Eye (tissue), 1 donor: ENCODE measurements around the gene PINK1.

Experiments used
- DNase-seq: peaks from one replicate; pipeline ENCODE4 v3.0.0-alpha.2; 2015

The PINK1 gene

GRCh38 chr1:20611652-20612051, 21.6 kb upstream of the PINK1 start:
- DNase-seq: no peak

GRCh38 chr1:20612221-20612746, 21.0 kb upstream of the PINK1 start:
- DNase-seq: no peak

GRCh38 chr1:20614131-20614579, 19.1 kb upstream of the PINK1 start:
- no peak for DNase-seq

- no peak for DNase-seq
Measured at GRCh38 chr1:20615946-20616846, 17.1 kb upstream of the PINK1 start.

GRCh38 chr1:20616847-20617487, 16.3 kb upstream of the PINK1 start:
- DNase-seq: no peak

GRCh38 chr1:20618550-20618949, 14.7 kb upstream of the PINK1 start:
- DNase-seq: no peak

- no peak for DNase-seq
Measured at GRCh38 chr1:20619999-20620398, 13.3 kb upstream of the PINK1 start.

- DNase-seq: no peak
Measured at GRCh38 chr1:20621012-20621411, 12.2 kb upstream of the PINK1 start.

- no peak for DNase-seq
Measured at GRCh38 chr1:20624709-20625108, 8.5 kb upstream of the PINK1 start.

GRCh38 chr1:20625176-20626097, 7.8 kb upstream of the PINK1 start:
- no peak for DNase-seq

- no peak for DNase-seq
Measured at GRCh38 chr1:20626098-20626427, 7.2 kb upstream of the PINK1 start.

- no peak for DNase-seq
Measured at GRCh38 chr1:20626524-20626923, 6.7 kb upstream of the PINK1 start.

GRCh38 chr1:20630729-20631128, 2.5 kb upstream of the PINK1 start:
- DNase-seq: no peak

- DNase-seq: no peak
Measured at GRCh38 chr1:20632386-20632785, 872 bp upstream of the PINK1 start.

GRCh38 chr1:20634065-20634593, 871 bp downstream of the PINK1 start:
- DNase-seq: no peak

- DNase-seq: peak; percentile 54
Measured at GRCh38 chr1:20634594-20635084, 1.4 kb downstream of the PINK1 start.

- DNase-seq: no peak
Measured at GRCh38 chr1:20636785-20637347, 3.6 kb downstream of the PINK1 start.

GRCh38 chr1:20640183-20640597, 6.9 kb downstream of the PINK1 start:
- peak; percentile 80 for DNase-seq

- DNase-seq: no peak
Measured at GRCh38 chr1:20641975-20642374, 8.7 kb downstream of the PINK1 start.

- no peak for DNase-seq
Measured at GRCh38 chr1:20643080-20643479, 9.8 kb downstream of the PINK1 start.

GRCh38 chr1:20644416-20644815, 11.2 kb downstream of the PINK1 start:
- DNase-seq: no peak

GRCh38 chr1:20645414-20645813, 12.2 kb downstream of the PINK1 start:
- no peak for DNase-seq
